CD4-positive, alpha-beta T cell treated with Interleukin-15 for 4 hours (primary cell): ENCODE results near the gene UPF2.
A peak's percentile ranks its signal among the peaks of the same experiment; 100 is the strongest.
"Not testable (repeated sequence)": the region's sequence is repeated elsewhere in the genome, so short reads cannot be mapped to it uniquely, and the experiment has no call there.

Source experiments
- DNase-seq: peaks from one replicate; pipeline ENCODE4 v3.0.0-alpha.2; 2020; ENCODE audit warnings: low spot score

Gene UPF2

GRCh38 chr10:12042797-12043651 lies at the start of gene UPF2:
Gene UPF2 (minus strand): TSS chr10:12042809. CDS start chr10:12035423, 7,386 bp downstream.
- DNase-seq = peak; percentile 99

GRCh38 chr10:12091421-12091820 lies 48.8 kb upstream of the UPF2 start:
- no peak for DNase-seq

GRCh38 chr10:12088919-12089318 lies 46.3 kb upstream of the UPF2 start:
- no peak for DNase-seq

GRCh38 chr10:12081879-12082557 lies 39.4 kb upstream of the UPF2 start:
- no peak for DNase-seq

GRCh38 chr10:12081470-12081869 lies 38.9 kb upstream of the UPF2 start:
- DNase-seq = no peak

GRCh38 chr10:12077580-12078180 lies 35.1 kb upstream of the UPF2 start:
- no peak for DNase-seq

- DNase-seq = no peak
These were observed 30.9 kb upstream of the UPF2 start for GRCh38 chr10:12073526-12073925.

GRCh38 chr10:12071441-12071840 lies 28.8 kb upstream of the UPF2 start:
- not testable (repeated sequence) for DNase-seq

- DNase-seq = peak; percentile 97
These were observed 26.1 kb upstream of the UPF2 start, which contains the start of gene DHTKD1 for GRCh38 chr10:12068449-12069269. Gene DHTKD1 (plus strand): TSS chr10:12068954. CDS start chr10:12069034, 80 bp downstream.

- DNase-seq = no peak
These were observed 24.7 kb upstream of the UPF2 start for GRCh38 chr10:12067336-12067735.

GRCh38 chr10:12063483-12063818 lies 20.8 kb upstream of the UPF2 start:
- no peak for DNase-seq

- DNase-seq = no peak
These were observed 20.3 kb upstream of the UPF2 start for GRCh38 chr10:12062754-12063482.

GRCh38 chr10:12061124-12061523 lies 18.5 kb upstream of the UPF2 start:
- DNase-seq = no peak

- DNase-seq = no peak
These were observed 14.1 kb upstream of the UPF2 start for GRCh38 chr10:12056748-12057147.

- DNase-seq = no peak
These were observed 13.1 kb upstream of the UPF2 start for GRCh38 chr10:12055732-12056131.

GRCh38 chr10:12051241-12051640 lies 8.6 kb upstream of the UPF2 start:
- DNase-seq = no peak

GRCh38 chr10:12050528-12050927 lies 7.9 kb upstream of the UPF2 start:
- no peak for DNase-seq

GRCh38 chr10:12048547-12048946 lies 5.9 kb upstream of the UPF2 start:
- DNase-seq = no peak

- DNase-seq = no peak
These were observed 3.0 kb upstream of the UPF2 start for GRCh38 chr10:12045596-12045995.

- peak; percentile 24 for DNase-seq
These were observed 206 bp downstream of the UPF2 start for GRCh38 chr10:12042409-12042796.

- DNase-seq = peak; percentile 17
These were observed 722 bp downstream of the UPF2 start for GRCh38 chr10:12041766-12042408.
